ENCODE data around the gene SMYD3.

Gene SMYD3

DNA sequence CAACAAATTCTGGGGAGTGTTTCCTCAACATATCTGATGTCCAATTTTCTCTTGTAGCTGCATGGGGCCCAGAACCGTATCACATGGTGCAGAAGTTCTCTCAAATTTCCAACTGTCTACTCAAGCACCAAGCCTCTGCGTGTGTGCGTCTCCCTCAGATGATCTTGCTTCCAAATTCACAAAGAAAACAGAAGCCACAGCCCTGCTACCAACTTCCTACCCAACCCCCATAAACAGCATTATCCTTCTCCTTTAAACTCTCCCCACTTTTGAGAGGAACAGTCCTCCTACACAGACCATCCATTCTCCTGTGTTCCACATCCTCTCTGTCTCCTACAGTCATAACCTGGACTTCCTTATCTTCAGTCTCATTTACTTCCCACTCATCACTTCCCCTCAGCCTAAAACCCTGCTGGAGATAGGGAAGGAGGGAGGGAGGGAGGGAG lies 354.1 kb downstream of the SMYD3 start:
- DNase-seq (ENCODE audit: low read depth) = no peak

GRCh38 chr1:246151796-246152434 lies 355.2 kb downstream of the SMYD3 start:
- H3K4me3 ChIP-seq (ENCODE audit: control insufficient read depth, low read depth, low read length) = no peak overlapping the region
- DNase-seq (ENCODE audit: low read depth) = no peak
- TF ChIP-seq, protein P1, sequence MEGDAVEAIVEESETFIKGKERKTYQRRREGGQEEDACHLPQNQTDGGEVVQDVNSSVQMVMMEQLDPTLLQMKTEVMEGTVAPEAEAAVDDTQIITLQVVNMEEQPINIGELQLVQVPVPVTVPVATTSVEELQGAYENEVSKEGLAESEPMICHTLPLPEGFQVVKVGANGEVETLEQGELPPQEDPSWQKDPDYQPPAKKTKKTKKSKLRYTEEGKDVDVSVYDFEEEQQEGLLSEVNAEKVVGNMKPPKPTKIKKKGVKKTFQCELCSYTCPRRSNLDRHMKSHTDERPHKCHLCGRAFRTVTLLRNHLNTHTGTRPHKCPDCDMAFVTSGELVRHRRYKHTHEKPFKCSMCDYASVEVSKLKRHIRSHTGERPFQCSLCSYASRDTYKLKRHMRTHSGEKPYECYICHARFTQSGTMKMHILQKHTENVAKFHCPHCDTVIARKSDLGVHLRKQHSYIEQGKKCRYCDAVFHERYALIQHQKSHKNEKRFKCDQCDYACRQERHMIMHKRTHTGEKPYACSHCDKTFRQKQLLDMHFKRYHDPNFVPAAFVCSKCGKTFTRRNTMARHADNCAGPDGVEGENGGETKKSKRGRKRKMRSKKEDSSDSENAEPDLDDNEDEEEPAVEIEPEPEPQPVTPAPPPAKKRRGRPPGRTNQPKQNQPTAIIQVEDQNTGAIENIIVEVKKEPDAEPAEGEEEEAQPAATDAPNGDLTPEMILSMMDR (IDR thresholded peaks at IDR 0.05; ENCODE audit: control insufficient read depth, insufficient read depth, low read depth, low read length, missing control alignments) = no peak

More for the DNA sequence above, 354.1 kb downstream of the SMYD3 start:
- TF ChIP-seq, protein P1 (IDR thresholded peaks at IDR 0.05; ENCODE audit: control insufficient read depth, insufficient read depth, low read depth, low read length, missing control alignments) = no peak
- no peak overlapping the region for H3K4me3 ChIP-seq (ENCODE audit: control insufficient read depth, low read depth, low read length)

DNA sequence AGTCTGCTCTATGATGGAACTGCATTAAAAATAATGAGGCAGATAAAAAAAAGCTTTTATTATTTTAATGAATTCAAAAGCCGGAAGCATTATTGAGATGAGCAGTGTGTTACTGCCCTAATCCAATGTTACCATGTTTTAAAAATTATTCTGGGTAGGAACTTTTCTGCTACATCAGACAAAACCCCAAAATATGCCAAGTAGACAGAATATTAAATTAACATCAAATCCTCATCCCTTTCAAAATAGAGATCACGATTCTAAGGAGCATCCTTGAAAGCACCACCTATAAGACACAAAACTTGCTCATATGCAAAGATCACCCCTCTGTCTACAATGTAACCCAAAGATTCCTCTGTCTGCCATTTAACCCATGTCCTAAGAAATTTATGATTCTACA lies 357.5 kb downstream of the SMYD3 start:
- TF ChIP-seq, protein P1 (IDR thresholded peaks at IDR 0.05; ENCODE audit: control insufficient read depth, insufficient read depth, low read depth, low read length, missing control alignments) = no peak
- H3K4me3 ChIP-seq (ENCODE audit: control insufficient read depth, low read depth, low read length) = no peak overlapping the region
- DNase-seq (ENCODE audit: low read depth) = no peak

GRCh38 chr1:246147524-246148461 lies 359.3 kb downstream of the SMYD3 start:
- no peak for DNase-seq (ENCODE audit: low read depth)

GRCh38 chr1:246146804-246147523 lies 360.1 kb downstream of the SMYD3 start:
- no peak overlapping the region for H3K4me3 ChIP-seq (ENCODE audit: control insufficient read depth, low read depth, low read length)
- no peak for DNase-seq (ENCODE audit: low read depth)
- TF ChIP-seq, protein P1 (IDR thresholded peaks at IDR 0.05; ENCODE audit: control insufficient read depth, insufficient read depth, low read depth, low read length, missing control alignments) = no peak

More at GRCh38 chr1:246147524-246148461, 359.3 kb downstream of the SMYD3 start:
- TF ChIP-seq, protein P1 (IDR thresholded peaks at IDR 0.05; ENCODE audit: control insufficient read depth, insufficient read depth, low read depth, low read length, missing control alignments) = no peak
- H3K4me3 ChIP-seq (ENCODE audit: control insufficient read depth, low read depth, low read length) = no peak overlapping the region

- TF ChIP-seq, protein P1 (IDR thresholded peaks at IDR 0.05; ENCODE audit: control insufficient read depth, insufficient read depth, low read depth, low read length, missing control alignments) = no peak
- DNase-seq (ENCODE audit: low read depth) = no peak
- no peak overlapping the region for H3K4me3 ChIP-seq (ENCODE audit: control insufficient read depth, low read depth, low read length)
These were observed 361.2 kb downstream of the SMYD3 start for GRCh38 chr1:246145900-246146299.
